ENCODE results near the gene GGA1.

DNA sequence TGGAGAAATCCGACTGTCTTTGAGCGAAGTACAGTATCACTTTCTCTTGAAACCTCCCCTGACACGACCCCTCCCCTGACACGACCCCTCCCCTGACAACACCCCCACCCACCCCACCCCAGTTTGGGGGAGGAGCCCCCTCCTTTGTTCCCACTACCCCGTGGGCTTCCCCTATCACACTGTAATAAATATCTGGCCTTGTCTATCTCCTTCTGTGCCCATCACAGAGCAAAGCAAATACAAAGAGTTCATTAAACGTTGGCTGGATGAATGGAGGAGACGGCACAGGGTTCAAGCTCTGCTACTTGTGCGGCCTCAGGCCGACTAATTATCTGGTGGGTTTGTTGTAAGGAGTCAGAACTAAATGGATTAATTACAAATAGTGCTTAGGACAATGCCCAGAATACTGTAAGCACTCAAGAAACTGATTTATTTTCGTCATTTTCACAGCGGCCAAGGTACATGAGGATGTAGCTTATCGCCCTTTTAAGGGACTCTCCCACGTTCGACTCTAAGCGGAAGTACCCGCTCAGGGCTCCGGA lies 628 bp upstream of the GGA1 start:
- TF ChIP-seq, protein P1, sequence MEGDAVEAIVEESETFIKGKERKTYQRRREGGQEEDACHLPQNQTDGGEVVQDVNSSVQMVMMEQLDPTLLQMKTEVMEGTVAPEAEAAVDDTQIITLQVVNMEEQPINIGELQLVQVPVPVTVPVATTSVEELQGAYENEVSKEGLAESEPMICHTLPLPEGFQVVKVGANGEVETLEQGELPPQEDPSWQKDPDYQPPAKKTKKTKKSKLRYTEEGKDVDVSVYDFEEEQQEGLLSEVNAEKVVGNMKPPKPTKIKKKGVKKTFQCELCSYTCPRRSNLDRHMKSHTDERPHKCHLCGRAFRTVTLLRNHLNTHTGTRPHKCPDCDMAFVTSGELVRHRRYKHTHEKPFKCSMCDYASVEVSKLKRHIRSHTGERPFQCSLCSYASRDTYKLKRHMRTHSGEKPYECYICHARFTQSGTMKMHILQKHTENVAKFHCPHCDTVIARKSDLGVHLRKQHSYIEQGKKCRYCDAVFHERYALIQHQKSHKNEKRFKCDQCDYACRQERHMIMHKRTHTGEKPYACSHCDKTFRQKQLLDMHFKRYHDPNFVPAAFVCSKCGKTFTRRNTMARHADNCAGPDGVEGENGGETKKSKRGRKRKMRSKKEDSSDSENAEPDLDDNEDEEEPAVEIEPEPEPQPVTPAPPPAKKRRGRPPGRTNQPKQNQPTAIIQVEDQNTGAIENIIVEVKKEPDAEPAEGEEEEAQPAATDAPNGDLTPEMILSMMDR (IDR thresholded peaks at IDR 0.05; ENCODE audit: borderline replicate concordance, extremely low read depth, low read length, poor library complexity, severe bottlenecking): no peak
- TF ChIP-seq EZH2 (IDR thresholded peaks at IDR 0.05; ENCODE audit: borderline replicate concordance, low read depth, low read length, severe bottlenecking): no peak

Measured in DND-41 (cell line).